NK-92 treated with Interleukin-12 subunit alpha and Interleukin-12 subunit beta, amount 100 ng/mL, for 24 hours (cell line): ENCODE data around the gene CACNA1F.

Experiments used
- DNase-seq: peaks from one replicate; lab custom pipeline; 2025; lab: John Stamatoyannopoulos, UW

Gene CACNA1F

DNA sequence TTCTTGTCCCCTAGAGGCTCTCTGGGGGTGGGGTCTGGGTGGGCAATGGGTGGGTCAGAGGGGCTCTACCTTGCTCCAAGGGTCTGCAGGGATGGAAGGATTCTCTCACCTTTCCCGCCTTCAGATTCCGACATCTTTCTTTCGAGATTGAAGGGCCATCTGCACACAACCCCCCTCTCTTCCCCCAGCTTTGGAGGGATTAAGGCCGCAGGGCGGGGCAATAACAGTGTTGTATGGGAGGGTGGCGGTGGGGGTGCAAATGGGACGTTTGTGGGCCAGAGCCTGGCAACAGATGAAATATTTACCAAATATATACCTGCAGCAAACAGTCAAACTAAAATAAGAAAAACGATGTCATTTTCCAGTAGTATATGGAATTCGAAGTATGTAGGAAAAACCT, at the start of gene CACNA1F:
CACNA1F (minus strand) TSS at position 165 of the 400 bp plus-strand sequence; CDS start at position 134, 31 bp downstream.
- no peak for DNase-seq

DNA sequence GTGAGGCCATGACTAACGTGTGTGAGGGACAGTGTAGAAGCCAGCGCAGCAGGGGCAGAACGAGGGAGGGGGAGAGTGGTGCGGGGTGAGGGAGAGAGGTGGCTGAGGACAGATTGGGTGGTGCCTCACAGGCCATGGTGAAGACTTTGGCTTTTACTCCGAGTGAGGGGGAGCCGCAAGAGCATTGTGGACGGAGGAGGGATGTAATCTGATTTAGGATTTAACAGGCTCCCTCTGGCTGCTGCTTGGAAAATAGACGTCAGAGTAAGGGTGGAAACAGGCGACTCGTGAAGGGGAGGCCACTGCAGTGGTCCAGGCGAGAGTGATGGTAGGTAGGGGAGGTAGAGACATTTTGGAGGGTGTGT, 49.5 kb upstream of the CACNA1F start:
- no peak for DNase-seq

DNA sequence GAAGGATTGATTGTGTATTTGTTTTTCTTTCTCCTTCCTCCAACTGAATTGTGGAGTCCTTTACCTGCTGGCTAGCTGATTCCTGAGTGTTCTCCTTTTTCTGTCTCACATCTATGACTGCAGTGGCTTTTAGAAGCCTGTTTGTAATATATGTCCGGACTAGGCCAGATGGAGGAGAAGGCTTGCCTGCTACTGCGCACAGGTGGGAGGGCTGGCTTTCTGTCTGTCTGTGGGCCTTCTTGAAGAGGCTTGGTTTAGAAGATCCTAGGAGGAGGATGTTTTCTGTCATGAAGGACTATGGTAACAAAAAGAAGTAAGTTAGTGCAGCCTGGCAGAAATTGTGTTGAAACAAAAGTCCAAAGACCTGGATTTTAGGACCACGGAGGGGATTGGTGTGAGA, 44.9 kb upstream of the CACNA1F start:
- DNase-seq = no peak

DNA sequence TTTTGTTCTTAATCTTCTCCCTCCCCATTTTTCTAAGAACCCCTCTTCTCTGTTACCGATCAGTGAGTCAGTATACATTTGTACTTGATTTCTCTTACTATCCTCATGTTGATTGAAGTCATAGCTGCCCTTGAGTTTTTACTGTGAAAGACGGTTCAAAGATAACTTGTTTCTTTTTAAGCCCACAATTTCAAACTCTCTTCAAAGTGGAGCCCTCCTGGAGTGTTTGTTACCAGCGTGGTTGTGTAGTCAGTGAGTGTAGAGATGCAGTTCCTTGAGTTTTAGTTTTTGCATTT, 44.3 kb upstream of the CACNA1F start:
- DNase-seq = no peak

DNA sequence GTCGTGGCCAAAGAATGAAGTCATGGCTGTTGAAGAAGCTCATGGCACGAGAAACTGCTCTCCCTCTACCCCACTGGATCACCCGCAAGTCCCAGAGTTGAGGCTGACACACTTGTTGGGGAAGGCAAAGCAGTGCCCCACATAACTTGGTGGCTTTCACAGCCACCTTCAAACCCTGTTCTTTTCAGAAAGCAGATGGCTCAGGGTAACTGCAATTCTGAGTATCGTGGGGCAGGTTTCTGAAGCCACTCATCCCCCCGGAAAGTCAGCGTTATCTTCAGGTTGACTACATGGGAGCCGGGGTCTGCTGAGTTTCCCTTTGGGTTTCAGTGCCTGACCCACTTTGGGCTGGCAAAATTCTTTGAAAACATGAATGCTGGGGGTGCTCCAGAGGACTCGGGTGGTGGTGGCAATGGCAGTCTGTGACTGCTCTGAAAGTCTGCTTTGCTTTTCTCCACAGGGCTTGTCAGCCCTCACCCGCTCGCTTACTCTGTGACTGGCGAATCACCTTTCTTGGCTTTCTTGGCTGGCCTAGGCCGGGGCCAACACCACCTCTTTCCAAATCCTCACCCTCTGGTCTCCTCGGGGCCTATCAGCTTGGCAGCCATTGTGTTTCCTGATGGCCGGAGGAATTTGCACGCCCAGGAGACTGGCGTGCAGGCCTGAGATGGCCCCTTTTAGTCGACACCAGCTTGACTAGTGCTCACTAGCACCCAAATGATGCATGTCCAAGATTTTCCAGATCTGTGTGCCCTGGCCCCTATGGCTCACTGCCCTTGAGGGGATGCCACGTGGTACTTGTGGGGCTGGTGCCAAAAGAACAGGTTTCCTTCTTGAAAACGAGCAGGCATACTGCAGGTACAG, 43.8 kb upstream of the CACNA1F start:
- no peak for DNase-seq

DNA sequence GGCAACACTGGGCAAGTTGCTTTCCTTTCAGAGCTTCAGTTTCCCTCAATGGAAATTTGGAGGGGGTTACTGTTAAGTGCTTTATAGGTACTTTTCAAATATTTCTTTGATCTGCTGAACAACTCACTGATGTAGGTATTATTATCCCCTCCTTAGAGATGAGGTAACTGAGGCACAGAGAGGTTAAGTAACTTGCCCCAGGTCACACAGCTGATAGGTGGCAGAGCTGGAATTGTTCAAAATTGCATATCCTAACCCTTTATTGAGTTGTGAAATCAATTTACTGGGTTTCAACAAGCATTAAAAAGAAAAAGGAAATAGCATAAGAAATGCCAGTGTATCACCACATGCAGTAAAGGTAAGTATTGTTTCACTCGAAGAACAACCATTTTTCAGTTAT, 43.1 kb upstream of the CACNA1F start:
- no peak for DNase-seq

DNA sequence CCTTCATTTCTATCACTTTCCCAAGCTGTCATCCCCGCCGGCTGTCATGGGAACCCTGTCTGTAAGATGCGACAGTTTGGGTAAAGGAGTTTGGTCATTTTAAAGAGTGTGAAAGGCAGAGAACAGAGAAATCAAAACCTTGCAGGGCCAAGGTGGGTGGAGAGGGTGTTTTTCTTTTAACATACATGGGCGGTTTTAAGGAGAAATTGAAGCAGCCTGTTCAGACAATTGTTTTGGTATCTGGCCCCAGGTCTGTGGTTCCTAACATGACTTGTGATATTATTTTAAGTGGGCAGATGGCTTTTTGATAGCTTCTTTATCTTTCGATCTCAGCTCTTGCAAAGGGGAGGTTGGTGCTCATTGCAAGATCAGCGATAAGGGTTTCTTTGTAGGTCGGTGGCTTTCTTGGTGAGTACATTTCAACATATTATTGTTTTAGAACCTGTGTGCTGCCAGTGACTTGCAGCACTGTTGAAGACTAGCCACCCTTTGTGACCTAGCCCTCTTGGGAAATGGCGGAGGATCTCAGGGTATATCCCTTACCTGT, 40.1 kb upstream of the CACNA1F start:
- no peak for DNase-seq

DNA sequence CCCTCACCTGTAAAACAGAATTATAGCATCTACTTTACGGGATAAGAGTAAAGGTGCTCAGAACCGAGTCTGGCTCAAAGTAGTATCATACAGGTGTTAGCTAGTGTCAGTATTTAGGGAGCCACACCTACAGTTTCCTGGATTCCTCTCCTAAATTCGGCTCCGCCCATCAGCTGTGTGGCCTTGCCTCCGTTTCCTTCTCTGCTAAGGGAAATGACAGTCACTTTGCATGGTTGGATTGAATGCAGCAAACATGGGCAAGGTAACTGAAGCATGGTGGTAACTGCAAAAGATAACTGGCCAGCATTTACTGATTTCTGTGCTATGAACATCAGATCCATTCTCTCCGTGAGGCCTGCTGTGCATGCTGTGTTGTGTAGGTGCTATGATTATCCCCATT, 39.3 kb upstream of the CACNA1F start:
- DNase-seq = no peak

DNA sequence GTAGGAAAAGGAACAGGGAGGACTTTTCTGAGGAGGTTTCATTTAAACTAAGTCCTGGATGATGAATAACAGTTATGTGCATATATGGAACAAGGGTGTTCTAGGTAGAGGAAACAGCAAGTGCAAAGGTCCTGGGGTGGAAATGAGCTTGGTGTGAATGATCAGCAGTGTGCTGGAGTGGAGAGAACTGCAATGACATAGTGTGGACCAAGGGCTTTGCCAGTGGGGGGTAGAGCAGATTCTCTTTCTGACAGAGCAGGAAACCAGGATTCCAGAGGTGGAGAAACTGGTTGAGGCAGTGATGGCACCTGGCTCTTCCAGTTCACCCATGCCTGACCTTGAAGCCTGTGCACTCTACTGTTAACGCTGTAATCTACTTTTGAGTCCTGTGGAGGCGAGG, 38.2 kb upstream of the CACNA1F start:
- DNase-seq = no peak

DNA sequence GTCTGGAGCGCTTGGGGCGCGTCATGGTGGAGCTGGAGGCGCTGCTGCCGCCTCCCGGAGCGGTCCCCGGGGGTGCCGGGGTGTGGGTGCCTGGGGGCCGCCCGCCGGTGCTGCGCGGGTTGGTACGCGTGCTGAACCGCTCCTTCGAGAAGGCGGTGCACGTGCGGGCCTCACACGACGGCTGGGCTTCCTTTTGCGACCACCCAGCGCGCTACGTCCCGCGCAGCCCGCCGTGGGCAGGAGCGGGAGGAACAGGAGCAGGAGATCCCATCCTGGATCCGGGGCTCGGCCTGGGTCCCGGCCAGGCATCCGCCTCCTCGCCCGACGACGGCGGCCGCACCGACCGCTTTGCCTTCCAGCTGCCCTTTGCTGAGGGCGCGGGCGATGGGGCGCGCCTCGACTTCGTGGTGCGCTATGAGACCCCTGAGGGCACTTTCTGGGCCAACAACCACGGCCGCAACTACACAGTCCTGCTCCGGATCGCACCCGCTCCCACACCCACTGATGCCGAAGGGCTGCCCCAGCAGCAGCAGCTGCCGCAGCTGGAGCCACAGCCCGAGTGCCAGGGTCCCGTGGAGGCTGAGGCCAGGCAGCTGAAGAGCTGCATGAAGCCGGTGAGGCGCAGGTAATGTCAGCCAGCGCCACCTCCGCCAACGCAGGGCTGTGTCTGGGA, 37.2 kb upstream of the CACNA1F start:
- no peak for DNase-seq

DNA sequence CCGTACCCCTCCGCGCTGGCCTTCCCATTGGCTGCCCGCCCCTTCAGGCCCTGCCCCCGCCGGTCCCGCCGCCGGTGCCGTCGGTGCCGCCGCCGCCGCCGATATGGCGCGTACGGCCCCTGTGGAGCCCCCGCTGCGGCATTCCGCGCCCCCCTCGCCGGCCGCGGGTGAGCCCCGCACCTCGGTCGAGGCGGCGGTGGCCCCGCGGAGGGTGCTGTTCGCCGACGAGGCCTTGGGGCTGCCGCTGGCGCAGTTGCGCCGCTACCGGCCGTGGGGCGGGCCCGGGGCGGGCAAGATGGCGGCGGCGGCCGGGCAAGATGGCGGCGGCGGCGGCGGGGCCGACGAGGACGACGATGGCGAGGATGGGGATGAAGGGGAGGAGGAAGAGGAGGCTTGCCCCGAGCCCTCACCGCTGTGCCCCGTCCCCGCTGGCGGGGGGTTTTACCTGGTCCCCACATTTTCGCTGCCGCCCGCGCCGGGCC, 36.7 kb upstream of the CACNA1F start, which contains the start of gene PPP1R3F:
PPP1R3F (plus strand) TSS at position 27 of the 482 bp plus-strand sequence; CDS start at position 104, 77 bp downstream.
- DNase-seq = no peak

DNA sequence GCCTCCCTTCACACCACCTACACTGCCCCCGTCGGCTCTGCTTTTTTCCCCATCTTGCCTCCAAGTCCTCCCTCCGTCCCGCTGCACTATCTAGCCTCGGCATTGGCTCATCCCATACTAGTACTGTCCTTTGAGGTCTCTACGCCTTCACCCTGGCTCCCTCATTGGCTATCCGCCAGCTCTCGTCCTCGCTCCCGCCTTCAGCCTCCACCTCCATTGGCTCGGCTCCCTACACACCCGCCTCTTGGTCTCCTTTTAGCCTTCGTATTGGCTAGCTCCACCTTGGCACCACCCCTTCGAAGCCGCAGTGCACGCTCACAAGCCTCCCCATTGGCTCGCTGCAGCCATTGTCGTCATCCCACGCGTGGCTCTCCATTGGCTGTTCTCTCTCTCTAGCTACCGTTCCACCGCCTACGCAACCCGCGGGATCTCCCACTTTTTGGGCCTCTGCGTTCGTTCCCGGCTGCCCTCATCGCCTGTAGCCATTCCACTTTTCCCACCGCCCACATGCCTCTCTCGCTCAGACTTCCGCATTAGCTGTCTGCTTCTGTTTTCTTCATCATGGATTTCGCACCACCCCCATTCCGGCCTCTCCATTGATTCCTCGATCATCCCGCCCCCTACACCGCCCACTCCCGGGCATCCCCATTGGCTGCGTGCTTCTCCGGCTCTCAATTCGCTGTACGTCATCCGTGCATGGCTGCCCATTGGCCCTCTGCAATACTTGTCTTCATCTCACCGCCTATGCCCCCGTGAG, 36.0 kb upstream of the CACNA1F start:
- DNase-seq = peak; percentile 93

DNA sequence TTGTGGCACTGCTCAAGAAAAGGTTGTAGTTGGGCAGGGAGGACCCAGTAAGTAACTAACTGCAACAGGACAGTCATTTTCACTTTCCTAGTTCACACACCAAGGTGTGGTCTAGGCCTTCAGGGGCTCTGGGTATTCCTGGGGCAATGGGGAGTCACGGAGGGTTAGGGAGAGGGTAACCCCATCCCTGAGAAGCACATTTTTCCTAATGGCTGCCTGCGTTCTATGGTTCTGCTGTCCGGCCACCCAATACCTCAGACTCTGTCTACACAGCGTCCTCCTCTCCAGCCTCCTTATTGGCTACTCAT, 35.5 kb upstream of the CACNA1F start:
- DNase-seq = no peak

DNA sequence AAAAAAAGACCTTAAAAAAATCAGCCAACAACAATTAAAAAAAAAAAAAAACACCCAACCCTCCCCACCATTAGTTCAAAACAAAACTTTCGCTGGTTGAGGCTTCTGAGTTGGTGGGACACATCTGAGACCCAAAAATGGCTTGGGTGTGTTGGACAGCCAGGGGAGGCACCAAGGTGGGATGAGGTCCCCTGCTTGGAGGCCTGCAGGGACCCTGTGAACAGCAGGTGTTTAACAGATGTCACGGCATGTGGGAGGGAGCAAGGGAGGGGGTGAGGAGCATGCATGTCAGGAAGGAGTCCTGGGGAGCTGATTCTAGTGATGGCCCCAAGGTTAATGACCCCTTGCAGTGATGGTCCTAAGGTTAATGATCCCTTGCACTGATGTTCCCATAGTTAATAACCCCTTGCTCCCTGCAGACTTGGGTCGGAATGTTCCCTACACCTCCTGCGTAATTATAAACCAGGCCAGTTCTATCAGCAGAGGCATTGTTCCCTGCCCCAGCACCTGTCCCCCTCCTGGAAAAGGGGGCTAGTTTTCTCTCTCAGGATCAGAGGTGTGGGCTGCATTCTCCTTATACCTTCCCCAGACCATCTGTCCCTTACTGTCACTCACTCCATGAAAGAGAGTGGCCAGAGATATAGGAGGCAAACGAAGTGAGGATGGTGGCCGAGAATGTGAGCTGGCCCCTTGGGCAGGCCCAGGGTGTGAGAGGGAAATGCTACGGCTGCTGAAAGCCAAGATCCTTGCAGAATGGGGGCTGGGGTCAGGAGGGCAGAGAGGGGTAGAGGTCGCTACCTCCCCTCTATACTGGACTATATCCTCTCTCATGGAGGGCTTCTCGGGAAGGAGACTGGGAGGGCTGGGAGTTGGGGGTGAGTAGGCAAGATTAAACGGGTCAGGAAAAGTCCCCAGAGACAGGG, 33.6 kb upstream of the CACNA1F start:
- no peak for DNase-seq

DNA sequence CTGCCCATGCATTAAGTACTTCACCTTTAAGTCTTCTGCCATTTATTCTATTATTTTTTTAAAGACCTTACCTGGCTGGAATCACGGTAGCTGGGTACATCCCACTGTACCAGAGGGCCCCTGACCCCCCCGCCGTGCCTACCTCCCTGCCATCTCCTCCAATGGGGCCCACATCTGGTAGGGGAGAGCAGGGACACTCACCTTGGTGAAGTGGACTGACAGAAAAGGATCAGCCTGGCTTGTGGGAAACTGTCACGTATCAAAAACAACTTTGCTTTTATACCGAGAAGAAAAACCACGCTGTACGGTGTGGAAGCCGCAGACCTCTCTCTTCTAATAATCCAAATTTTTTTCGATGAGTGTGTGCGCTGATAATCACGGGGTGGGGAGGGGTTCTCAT, 31.3 kb upstream of the CACNA1F start, which contains the start of gene FOXP3:
FOXP3 (minus strand) TSS at position 251 of the 400 bp plus-strand sequence. CDS start 6,205 bp downstream, outside the sequence.
- no peak for DNase-seq

DNA sequence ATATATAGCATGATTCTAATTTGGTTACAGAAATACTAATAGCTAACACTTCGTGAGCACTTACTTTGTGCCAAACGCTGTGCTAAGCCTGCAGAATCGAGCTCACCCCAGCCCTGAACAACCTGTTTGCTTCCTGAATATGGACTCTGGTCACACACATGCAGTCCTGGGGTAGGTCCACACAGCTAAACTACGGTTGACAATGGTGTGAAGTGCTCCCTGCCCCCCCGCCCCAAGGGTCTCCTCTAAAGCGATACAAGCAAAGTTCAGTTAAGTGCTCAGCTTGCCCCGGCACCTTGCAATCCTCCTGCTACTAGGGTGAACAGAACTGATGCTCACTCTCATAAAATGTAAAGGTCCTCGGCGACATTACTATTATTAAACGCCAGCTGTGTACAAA, 30.5 kb upstream of the CACNA1F start:
- no peak for DNase-seq

DNA sequence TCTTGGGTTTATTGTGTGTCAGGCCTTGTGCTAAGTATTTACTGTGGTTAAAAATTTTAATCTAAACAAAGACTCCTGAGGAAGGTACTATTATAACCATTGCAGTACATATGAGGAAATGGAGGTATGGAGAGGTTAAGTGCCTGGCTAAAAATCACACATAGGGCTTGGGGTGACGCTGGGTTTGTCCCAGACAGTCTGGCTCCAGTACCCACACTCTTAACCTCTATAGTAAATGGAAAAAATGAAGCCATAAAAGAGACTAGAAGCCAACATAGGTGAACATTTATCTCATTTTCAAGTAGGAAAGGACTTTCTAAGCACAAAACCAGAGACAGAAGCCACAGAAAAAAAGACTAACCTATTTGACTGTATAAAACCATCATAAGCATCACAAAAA, 29.5 kb upstream of the CACNA1F start:
- no peak for DNase-seq

DNA sequence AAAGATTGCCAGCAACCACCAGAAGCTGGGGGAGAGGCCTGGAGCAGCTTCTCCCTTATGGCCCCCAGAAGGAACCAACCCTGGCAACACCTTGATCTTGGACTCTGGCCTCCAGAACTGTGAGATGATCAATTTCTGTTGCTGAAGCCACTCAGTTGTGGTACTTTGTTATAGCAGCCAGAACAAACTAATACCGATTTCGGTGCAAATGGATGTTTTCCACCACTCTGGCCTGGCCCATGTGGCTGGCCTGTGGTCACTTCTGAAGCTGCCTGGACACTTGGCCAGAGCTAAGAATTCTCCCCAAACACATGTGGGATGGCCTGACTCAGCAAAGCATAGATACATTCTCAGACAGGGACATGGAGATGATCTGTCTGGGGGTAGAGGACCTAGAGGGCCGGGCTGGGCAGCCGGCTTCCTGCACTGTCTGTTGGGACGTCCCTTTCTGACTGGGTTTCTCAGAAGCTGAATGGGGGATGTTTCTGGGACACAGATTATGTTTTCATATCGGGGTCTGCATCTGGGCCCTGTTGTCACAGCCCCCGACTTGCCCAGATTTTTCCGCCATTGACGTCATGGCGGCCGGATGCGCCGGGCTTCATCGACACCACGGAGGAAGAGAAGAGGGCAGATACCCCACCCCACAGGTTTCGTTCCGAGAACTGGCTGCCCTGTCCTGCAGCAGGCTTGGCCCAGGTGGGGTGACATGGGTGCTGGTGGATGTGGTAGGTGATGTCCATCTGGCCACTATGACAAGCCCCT, 27.3 kb upstream of the CACNA1F start:
- DNase-seq = no peak

DNA sequence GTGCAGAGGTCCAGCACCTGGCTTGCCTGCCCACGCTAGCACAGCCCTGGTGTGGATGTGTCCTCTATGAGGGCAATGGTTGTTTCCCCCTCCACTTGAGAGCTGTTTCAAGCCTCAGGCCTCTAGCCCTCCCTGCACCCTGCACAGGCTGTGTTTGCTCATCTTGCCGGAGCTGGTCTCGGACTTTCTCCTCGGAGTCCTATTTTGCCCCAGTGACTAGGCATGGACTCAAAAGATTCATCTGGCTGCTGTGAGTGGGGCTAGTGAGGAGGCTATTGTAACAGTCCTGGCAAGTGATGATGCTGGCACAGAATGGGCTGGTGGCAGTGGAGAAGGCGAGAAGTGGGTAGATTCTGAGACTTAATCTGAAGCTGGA, 25.6 kb upstream of the CACNA1F start:
- no peak for DNase-seq

DNA sequence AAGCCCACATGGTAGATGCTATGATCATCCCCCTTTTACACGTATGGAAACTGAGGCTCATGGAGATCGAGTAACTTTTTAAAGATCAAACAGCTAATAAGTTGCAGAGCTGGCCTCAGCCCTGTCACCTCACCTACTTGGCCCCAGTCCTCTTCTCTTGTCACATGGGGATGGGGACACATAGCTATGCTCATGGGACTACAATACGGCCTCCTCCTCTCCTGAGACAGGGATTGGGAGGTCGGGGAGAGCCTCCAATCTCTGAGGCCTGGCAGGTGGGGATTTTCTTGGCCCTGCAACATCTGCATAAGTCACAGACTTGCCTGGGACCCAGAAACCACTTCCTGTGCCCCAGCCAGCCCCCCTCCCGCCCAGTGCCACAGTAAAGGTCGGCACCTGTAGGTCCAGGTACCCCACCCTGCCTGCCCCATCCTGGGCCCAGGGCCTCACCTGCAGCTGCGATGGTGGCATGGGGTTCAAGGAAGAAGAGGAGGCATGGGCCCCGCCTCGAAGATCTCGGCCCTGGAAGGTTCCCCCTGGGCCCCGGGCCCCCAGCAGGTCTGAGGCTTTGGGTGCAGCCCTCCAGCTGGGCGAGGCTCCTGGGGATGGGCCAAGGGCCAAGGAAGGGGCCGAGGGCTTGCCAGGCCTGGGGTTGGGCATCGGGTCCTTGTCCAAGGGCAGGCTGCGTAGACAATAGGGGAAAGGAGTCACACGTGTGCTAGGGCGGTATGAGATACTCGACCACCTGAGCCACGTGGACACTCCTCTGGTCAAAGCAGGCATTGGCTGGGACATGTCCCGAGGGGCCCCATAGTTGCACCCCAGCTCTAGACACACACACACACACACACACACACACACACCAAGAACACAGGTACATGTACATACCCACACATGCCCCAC, 25.0 kb upstream of the CACNA1F start:
- DNase-seq = peak; percentile 6
